PC-9 (cell line): ENCODE data around the gene GALNT8. TPM values are rescaled to one million over a fixed set of nuclear protein-coding genes. Genes with fewer than 3 reads are reported as not detected.

Experiments used
- BruUV-seq: library from RNA; stranded (reverse); fragments of 400-500 nt; replicated peaks from 2 replicates; lab custom pipeline; 2021; lab: Mats Ljungman, UMichigan
- CTCF ChIA-PET: fragments of 300-600 bp; sonication (Branson Sonifier 250); formaldehyde crosslinking; loops from one replicate; lab custom pipeline; 2022; ENCODE audit warnings: antibody characterized with exemption; lab: Charles Lee
- POLR2A ChIA-PET: fragments of 300-600 bp; sonication (Branson Sonifier 250); formaldehyde crosslinking; loops from one replicate; lab custom pipeline; 2022; ENCODE audit warnings: antibody characterized with exemption; ENCODE audit not compliant: unreplicated experiment; lab: Charles Lee
- DNase-seq, 2 experiments: peaks; one replicate each; pipeline versions ENCODE4 v3.0.0 to v3.0.0-alpha.2; 2015 to 2022; ENCODE audit warnings: mixed read lengths in 1 of 2
- H2AFZ ChIP-seq: fragments of 200-600 bp; sonication (generic); 2 replicates; pipeline ENCODE4 v1.8.1; 2017; ENCODE audit warnings: antibody characterized with exemption
- H3F3A ChIP-seq: fragments of 200-600 bp; sonication (generic); 2 replicates; pipeline ENCODE4 v1.8.1; 2017; ENCODE audit warnings: antibody characterized with exemption, mild to moderate bottlenecking, low read depth; ENCODE audit not compliant: insufficient read depth
- H3K27ac ChIP-seq: fragments of 200-600 bp; sonication (generic); 2 replicates; pipeline ENCODE4 v1.6.1; 2016; ENCODE audit warnings: mixed run types
- H3K27me3 ChIP-seq: fragments of 200-600 bp; sonication (generic); 2 replicates; pipeline ENCODE4 v1.6.1; 2016; ENCODE audit warnings: low read depth, mixed run types; ENCODE audit not compliant: insufficient read depth
- H3K36me3 ChIP-seq: fragments of 200-600 bp; sonication (generic); 2 replicates; pipeline ENCODE4 v1.6.1; 2016; ENCODE audit warnings: low read depth, mixed run types
- H3K4me1 ChIP-seq: fragments of 200-600 bp; sonication (generic); replicated peaks from 2 replicates; pipeline ENCODE4 v1.6.1; 2016; ENCODE audit warnings: mixed run types; ENCODE audit not compliant: insufficient read depth
- H3K4me2 ChIP-seq: fragments of 200-600 bp; sonication (generic); 2 replicates; pipeline ENCODE4 v1.6.1; 2017; ENCODE audit warnings: mixed run types
- H3K4me3 ChIP-seq: fragments of 200-600 bp; sonication (generic); 2 replicates; pipeline ENCODE4 v1.6.1; 2016; ENCODE audit warnings: mixed run types
- H3K79me2 ChIP-seq: fragments of 200-600 bp; sonication (generic); 2 replicates; pipeline ENCODE4 v1.6.1; 2017; ENCODE audit warnings: low read depth, mixed run types
- H3K9me2 ChIP-seq: fragments of 200-600 bp; sonication (generic); 2 replicates; pipeline ENCODE4 v1.8.1; 2017; ENCODE audit warnings: mild to moderate bottlenecking; ENCODE audit not compliant: insufficient read depth
- H3K9me3 ChIP-seq: fragments of 200-600 bp; sonication (generic); 2 replicates; pipeline ENCODE4 v1.8.1; 2016; ENCODE audit warnings: low read depth; ENCODE audit not compliant: insufficient read depth
- H4K20me1 ChIP-seq: fragments of 200-600 bp; sonication (generic); 2 replicates; pipeline ENCODE4 v1.8.1; 2017; ENCODE audit not compliant: insufficient read depth
- EZH2 ChIP-seq: fragments of 200-600 bp; sonication (generic); IDR thresholded peaks from 2 replicates; pipeline ENCODE4 v1.8.0; 2017; ENCODE audit warnings: antibody characterized with exemption, low read depth
- intact Hi-C: fragments of 100-400 bp; cut with micrococcal nuclease; formaldehyde crosslinking; loops from one replicate; pipeline ENCODE4 v1.10.0; 2022; ENCODE audit not compliant: unreplicated experiment
- total RNA-seq: library from RNA; stranded (reverse); gene quantifications from 2 replicates; pipeline ENCODE4 v1.2.3, GENCODE V29; 2021
- TF ChIP-seq, protein P1 (sequence below): fragments of 200-600 bp; sonication (generic); conservative IDR thresholded peaks from 2 replicates; pipeline ENCODE4 v1.6.1; 2017; ENCODE audit warnings: mixed run types, antibody characterized with exemption, mild to moderate bottlenecking, moderate library complexity

The GALNT8 gene
- total RNA-seq, 1 experiment from 2014 or later: not detected

GRCh38 chr12:4794491-4794890, 74.3 kb downstream of the GALNT8 start:
- DNase-seq: no peak
- Histone ChIP-seq H3K4me3 (no peak overlapping the region), H3K4me1 (no peaks in the 10 kb centered on the region), H3K27me3 (peaks cover 65% of the 10 kb centered on the region), H3K9me2 (0 out of 2 replicates have a peak, but pooled peaks cover 3% of the 10 kb centered on the region), H3K9me3 (no peaks in the 10 kb centered on the region), H3K27ac (no peak overlapping the region), H3K4me2 (no peak overlapping the region), H3F3A (no peaks in the 10 kb centered on the region), H4K20me1 (no peaks in the 10 kb centered on the region), H2AFZ (no peak overlapping the region), H3K79me2 (no peaks in the 10 kb centered on the region), H3K36me3 (no peaks in the 10 kb centered on the region)
- CTCF ChIA-PET: no interaction called here
- TF ChIP-seq, protein P1, sequence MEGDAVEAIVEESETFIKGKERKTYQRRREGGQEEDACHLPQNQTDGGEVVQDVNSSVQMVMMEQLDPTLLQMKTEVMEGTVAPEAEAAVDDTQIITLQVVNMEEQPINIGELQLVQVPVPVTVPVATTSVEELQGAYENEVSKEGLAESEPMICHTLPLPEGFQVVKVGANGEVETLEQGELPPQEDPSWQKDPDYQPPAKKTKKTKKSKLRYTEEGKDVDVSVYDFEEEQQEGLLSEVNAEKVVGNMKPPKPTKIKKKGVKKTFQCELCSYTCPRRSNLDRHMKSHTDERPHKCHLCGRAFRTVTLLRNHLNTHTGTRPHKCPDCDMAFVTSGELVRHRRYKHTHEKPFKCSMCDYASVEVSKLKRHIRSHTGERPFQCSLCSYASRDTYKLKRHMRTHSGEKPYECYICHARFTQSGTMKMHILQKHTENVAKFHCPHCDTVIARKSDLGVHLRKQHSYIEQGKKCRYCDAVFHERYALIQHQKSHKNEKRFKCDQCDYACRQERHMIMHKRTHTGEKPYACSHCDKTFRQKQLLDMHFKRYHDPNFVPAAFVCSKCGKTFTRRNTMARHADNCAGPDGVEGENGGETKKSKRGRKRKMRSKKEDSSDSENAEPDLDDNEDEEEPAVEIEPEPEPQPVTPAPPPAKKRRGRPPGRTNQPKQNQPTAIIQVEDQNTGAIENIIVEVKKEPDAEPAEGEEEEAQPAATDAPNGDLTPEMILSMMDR: no peak
- TF ChIP-seq EZH2: no peak
- intact Hi-C loops: no loop called here
- POLR2A ChIA-PET: no interaction called here
- no TSS peak for BruUV-seq

DNA sequence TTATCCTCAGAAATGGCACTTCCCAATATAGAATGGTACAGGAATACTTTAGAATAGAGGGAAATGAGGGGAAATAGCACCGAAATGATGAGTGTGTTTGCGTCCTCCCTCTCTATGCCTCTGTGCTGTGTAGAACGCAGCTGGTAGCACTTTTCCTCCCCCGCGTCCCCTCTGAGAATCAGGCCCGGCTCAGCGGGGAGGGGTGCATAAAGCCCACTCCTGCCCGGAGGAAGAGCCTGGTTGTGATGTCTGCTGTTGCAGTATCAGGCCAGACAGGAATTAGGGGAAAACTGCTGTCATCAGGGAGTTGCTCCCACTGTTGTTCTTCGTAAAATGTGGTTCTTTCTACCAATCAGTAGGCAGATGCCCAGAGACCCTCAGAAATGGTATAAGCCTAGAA, 76.0 kb downstream of the GALNT8 start:
- BruUV-seq: no TSS peak
- no peak for TF ChIP-seq EZH2
- TF ChIP-seq, protein P1: no peak
- H3K27me3 ChIP-seq: peaks cover 81% of the 10 kb centered on the region
- ChIA-PET POLR2A (interaction anchor here (0.6 kb wide), 1 partner anchor 474 kb away, joined by 7 read pairs; no protein-coding TSS in a partner anchor), CTCF (no interaction called here)
- H3K36me3 ChIP-seq: no peaks in the 10 kb centered on the region
- no peak overlapping the region for H3K4me2 ChIP-seq
- no peaks in the 10 kb centered on the region for H3K79me2 ChIP-seq
- intact Hi-C loops: no loop called here
- 0 out of 2 replicates have a peak, but pooled peaks cover 3% of the 10 kb centered on the region for H3K9me2 ChIP-seq
- no peaks in the 10 kb centered on the region for H3F3A ChIP-seq
- H3K27ac ChIP-seq: no peak overlapping the region
- H2AFZ ChIP-seq: no peak overlapping the region
- DNase-seq: no peak
- H3K4me3 ChIP-seq: no peak overlapping the region
- no peaks in the 10 kb centered on the region for H3K4me1 ChIP-seq
- H3K9me3 ChIP-seq: no peaks in the 10 kb centered on the region
- H4K20me1 ChIP-seq: no peaks in the 10 kb centered on the region

- Histone ChIP-seq H2AFZ (no peak overlapping the region), H3K4me3 (no peak overlapping the region), H4K20me1 (no peaks in the 10 kb centered on the region), H3K4me1 (no peaks in the 10 kb centered on the region), H3K36me3 (no peaks in the 10 kb centered on the region), H3F3A (no peaks in the 10 kb centered on the region), H3K27me3 (peaks cover 88% of the 10 kb centered on the region), H3K9me2 (0 out of 2 replicates have a peak, but pooled peaks cover 6% of the 10 kb centered on the region), H3K27ac (no peak overlapping the region), H3K4me2 (no peak overlapping the region), H3K79me2 (no peaks in the 10 kb centered on the region), H3K9me3 (peaks cover under 1% of the 10 kb centered on the region; the same call in 1 of the 2 replicates)
- no peak for DNase-seq
- CTCF ChIA-PET: no interaction called here
- POLR2A ChIA-PET: interaction anchor here (0.6 kb wide), 1 partner anchor 474 kb away, joined by 7 read pairs; no protein-coding TSS in a partner anchor
- BruUV-seq: no TSS peak
- TF ChIP-seq EZH2: no peak
- TF ChIP-seq, protein P1: no peak
- intact Hi-C loops: no loop called here
Measured at GRCh38 chr12:4796694-4797482, 76.7 kb downstream of the GALNT8 start.
